SK-N-SH treated with all-trans-retinoic acid at 6 μM for 48 hours (cell line): ENCODE data around the gene CEP128.

Experiments used
- ATAC-seq: fragments of 200-7000 bp; cut with Tn5 transposase; 3 replicates; pipeline ENCODE4 v1.9.1; 2020; ENCODE audit warnings: mild to moderate bottlenecking, moderate library complexity
- ARNTL ChIP-seq: fragments of 450-650 bp; formaldehyde crosslinking; IDR thresholded peaks from 2 replicates; pipeline ENCODE4 v1.5.0; 2020; ENCODE audit warnings: low read depth, mild to moderate bottlenecking, moderate library complexity, borderline replicate concordance
- BACH2 ChIP-seq: fragments of 250-450 bp; sonication (Bioruptor Pico); IDR thresholded peaks from 2 replicates; pipeline ENCODE4 v1.9.0; 2021; ENCODE audit warnings: mild to moderate bottlenecking, borderline replicate concordance
- CSDC2 ChIP-seq: fragments of 250-450 bp; sonication (Bioruptor Pico); IDR thresholded peaks from 2 replicates; pipeline ENCODE4 v1.5.0; 2020; ENCODE audit warnings: mild to moderate bottlenecking, moderate library complexity
- ESRRG ChIP-seq: fragments of 250-450 bp; sonication (Bioruptor Pico); IDR thresholded peaks from 2 replicates; pipeline ENCODE4 v1.6.1; 2021; ENCODE audit warnings: mild to moderate bottlenecking
- GLIS3 ChIP-seq: fragments of 250-450 bp; sonication (Bioruptor Pico); IDR thresholded peaks from 2 replicates; pipeline ENCODE4 v1.5.0; 2020; ENCODE audit warnings: mild to moderate bottlenecking, moderate library complexity
- ISL1 ChIP-seq: fragments of 250-450 bp; sonication (Bioruptor Pico); IDR thresholded peaks from 2 replicates; pipeline ENCODE4 v2.1.2; 2022; ENCODE audit warnings: mild to moderate bottlenecking, moderate library complexity
- OSR1 ChIP-seq: fragments of 250-450 bp; sonication (Bioruptor Pico); IDR thresholded peaks from 2 replicates; pipeline ENCODE4 v1.8.0; 2022; ENCODE audit warnings: moderate library complexity, mild to moderate bottlenecking, inconsistent platforms
- PPARA ChIP-seq: fragments of 250-450 bp; sonication (Bioruptor Pico); IDR thresholded peaks from 2 replicates; pipeline ENCODE4 v1.5.0; 2020; ENCODE audit warnings: mild to moderate bottlenecking, borderline replicate concordance
- SNAI2 ChIP-seq: fragments of 250-450 bp; sonication (Bioruptor Pico); IDR thresholded peaks from 2 replicates; pipeline ENCODE4 v1.5.0; 2020; ENCODE audit warnings: mild to moderate bottlenecking, moderate library complexity
- TCF4 ChIP-seq: fragments of 250-450 bp; sonication (Bioruptor Pico); IDR thresholded peaks from 2 replicates; pipeline ENCODE4 v1.8.0; 2021; ENCODE audit warnings: mild to moderate bottlenecking, moderate library complexity, borderline replicate concordance
- TOX ChIP-seq: fragments of 250-450 bp; sonication (Bioruptor Pico); IDR thresholded peaks from 2 replicates; pipeline ENCODE4 v1.8.0; 2021; ENCODE audit warnings: mild to moderate bottlenecking, moderate library complexity, borderline replicate concordance
- ZC3H10 ChIP-seq: fragments of 250-450 bp; sonication (Bioruptor Pico); IDR thresholded peaks from 2 replicates; pipeline ENCODE4 v1.5.1; 2021; ENCODE audit warnings: mild to moderate bottlenecking, moderate library complexity
- ZFP3 ChIP-seq: fragments of 250-450 bp; sonication (Bioruptor Pico); IDR thresholded peaks from 2 replicates; pipeline ENCODE4 v1.5.0; 2020; ENCODE audit warnings: mild to moderate bottlenecking, moderate library complexity
- ZFP30 ChIP-seq: fragments of 450-650 bp; formaldehyde crosslinking; IDR thresholded peaks from 2 replicates; pipeline ENCODE4 v1.5.0; 2022; ENCODE audit warnings: mild to moderate bottlenecking, moderate library complexity
- ZNF565 ChIP-seq: fragments of 450-650 bp; formaldehyde crosslinking; conservative IDR thresholded peaks from 2 replicates; pipeline ENCODE4 v1.5.0; 2020; ENCODE audit warnings: low read depth, mild to moderate bottlenecking, moderate library complexity
- ZNF70 ChIP-seq: fragments of 450-650 bp; formaldehyde crosslinking; IDR thresholded peaks from 2 replicates; pipeline ENCODE4 v1.5.0; 2020; ENCODE audit warnings: mild to moderate bottlenecking, moderate library complexity
- ZNF8 ChIP-seq: fragments of 450-650 bp; formaldehyde crosslinking; IDR thresholded peaks from 2 replicates; pipeline ENCODE4 v1.5.0; 2020; ENCODE audit warnings: mild to moderate bottlenecking, moderate library complexity
- TF ChIP-seq, protein P1 (sequence below): fragments of 250-450 bp; sonication (Bioruptor Pico); IDR thresholded peaks from 2 replicates; pipeline ENCODE4 v1.8.0; 2021; ENCODE audit warnings: low read depth, mild to moderate bottlenecking, moderate library complexity, borderline replicate concordance
- TF ChIP-seq, protein P2 (sequence below): fragments of 250-450 bp; sonication (Bioruptor Pico); IDR thresholded peaks from 2 replicates; pipeline ENCODE4 v1.5.0; 2020; ENCODE audit warnings: mild to moderate bottlenecking, moderate library complexity
- TF ChIP-seq, protein P3 (sequence below): fragments of 250-450 bp; sonication (Bioruptor Pico); IDR thresholded peaks from 2 replicates; pipeline ENCODE4 v1.5.1; 2021; ENCODE audit warnings: mild to moderate bottlenecking, moderate library complexity
- TF ChIP-seq, protein P4 (sequence below): fragments of 250-450 bp; sonication (Bioruptor Pico); IDR thresholded peaks from 2 replicates; pipeline ENCODE4 v1.8.0; 2020; ENCODE audit warnings: mild to moderate bottlenecking, moderate library complexity, borderline replicate concordance

Gene CEP128

DNA sequence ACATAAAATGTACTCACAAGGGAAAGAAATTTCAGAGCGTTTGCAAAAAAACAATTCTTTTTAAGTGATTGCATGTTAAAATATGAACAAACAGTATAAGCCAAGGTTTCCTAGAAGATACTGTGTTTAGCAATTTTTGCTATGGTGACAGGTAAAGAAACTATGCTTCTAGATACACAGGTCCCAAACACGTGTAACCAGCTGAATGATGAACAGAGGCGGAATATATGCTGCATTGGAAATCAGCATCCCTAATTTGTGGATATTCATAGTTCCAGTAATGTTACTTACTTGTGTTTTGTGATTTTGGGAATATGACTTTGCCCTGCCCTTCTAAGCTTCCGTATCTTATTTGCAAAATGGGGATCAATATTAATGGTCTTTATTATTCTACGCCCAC lies 403.9 kb downstream of the CEP128 start:
- no peak for ATAC-seq
- no peak for TF ChIP-seq CSDC2
- no peak for TF ChIP-seq ISL1 (CRISPR knock-in tag)
- no peak for TF ChIP-seq ARNTL
- no peak for TF ChIP-seq ESRRG
- no peak for TF ChIP-seq ZNF565 (CRISPR knock-in tag)
- TF ChIP-seq OSR1 (CRISPR knock-in tag): no peak
- TF ChIP-seq, all 23 proteins: peak for 0

DNA sequence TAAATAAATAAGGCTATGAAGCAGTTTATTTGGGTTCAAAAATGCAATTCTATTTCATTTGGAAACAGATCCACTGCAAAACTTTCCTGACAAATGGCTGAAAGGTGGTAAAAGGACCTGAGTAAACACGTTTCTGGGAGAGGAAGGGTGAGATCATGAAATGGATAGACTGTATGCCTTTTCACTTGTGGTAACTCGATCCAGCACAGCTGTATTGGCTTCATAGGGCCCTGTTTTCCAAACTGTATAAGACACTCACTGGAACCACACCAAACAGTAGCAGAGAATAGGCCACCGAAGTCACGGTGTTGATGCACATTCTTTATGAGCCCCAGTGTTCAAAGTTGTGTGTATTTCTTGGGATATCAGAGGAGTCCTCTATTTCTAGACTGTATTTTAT lies 405.1 kb downstream of the CEP128 start:
- no peak for ATAC-seq
- TF ChIP-seq ISL1 (CRISPR knock-in tag) (no peak), TCF4 (CRISPR knock-in tag) (no peak), ESRRG (no peak), BACH2 (CRISPR knock-in tag) (no peak), ZFP3 (CRISPR knock-in tag) (no peak), ZNF70 (CRISPR knock-in tag) (no peak), PPARA (CRISPR knock-in tag) (no peak), ZC3H10 (CRISPR knock-in tag) (no peak), SNAI2 (CRISPR knock-in tag) (no peak), ZNF8 (CRISPR knock-in tag) (no peak), ARNTL (no peak), TOX (CRISPR knock-in tag) (no peak), CSDC2 (no peak), GLIS3 (CRISPR knock-in tag) (no peak)
- TF ChIP-seq, protein P1, sequence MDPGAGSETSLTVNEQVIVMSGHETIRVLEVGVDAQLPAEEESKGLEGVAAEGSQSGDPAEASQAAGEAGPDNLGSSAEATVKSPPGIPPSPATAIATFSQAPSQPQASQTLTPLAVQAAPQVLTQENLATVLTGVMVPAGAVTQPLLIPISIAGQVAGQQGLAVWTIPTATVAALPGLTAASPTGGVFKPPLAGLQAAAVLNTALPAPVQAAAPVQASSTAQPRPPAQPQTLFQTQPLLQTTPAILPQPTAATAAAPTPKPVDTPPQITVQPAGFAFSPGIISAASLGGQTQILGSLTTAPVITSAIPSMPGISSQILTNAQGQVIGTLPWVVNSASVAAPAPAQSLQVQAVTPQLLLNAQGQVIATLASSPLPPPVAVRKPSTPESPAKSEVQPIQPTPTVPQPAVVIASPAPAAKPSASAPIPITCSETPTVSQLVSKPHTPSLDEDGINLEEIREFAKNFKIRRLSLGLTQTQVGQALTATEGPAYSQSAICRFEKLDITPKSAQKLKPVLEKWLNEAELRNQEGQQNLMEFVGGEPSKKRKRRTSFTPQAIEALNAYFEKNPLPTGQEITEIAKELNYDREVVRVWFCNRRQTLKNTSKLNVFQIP (CRISPR knock-in tag): no peak
- TF ChIP-seq, protein P2, sequence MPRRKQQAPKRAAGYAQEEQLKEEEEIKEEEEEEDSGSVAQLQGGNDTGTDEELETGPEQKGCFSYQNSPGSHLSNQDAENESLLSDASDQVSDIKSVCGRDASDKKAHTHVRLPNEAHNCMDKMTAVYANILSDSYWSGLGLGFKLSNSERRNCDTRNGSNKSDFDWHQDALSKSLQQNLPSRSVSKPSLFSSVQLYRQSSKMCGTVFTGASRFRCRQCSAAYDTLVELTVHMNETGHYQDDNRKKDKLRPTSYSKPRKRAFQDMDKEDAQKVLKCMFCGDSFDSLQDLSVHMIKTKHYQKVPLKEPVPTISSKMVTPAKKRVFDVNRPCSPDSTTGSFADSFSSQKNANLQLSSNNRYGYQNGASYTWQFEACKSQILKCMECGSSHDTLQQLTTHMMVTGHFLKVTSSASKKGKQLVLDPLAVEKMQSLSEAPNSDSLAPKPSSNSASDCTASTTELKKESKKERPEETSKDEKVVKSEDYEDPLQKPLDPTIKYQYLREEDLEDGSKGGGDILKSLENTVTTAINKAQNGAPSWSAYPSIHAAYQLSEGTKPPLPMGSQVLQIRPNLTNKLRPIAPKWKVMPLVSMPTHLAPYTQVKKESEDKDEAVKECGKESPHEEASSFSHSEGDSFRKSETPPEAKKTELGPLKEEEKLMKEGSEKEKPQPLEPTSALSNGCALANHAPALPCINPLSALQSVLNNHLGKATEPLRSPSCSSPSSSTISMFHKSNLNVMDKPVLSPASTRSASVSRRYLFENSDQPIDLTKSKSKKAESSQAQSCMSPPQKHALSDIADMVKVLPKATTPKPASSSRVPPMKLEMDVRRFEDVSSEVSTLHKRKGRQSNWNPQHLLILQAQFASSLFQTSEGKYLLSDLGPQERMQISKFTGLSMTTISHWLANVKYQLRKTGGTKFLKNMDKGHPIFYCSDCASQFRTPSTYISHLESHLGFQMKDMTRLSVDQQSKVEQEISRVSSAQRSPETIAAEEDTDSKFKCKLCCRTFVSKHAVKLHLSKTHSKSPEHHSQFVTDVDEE (CRISPR knock-in tag): no peak
- TF ChIP-seq, protein P3, sequence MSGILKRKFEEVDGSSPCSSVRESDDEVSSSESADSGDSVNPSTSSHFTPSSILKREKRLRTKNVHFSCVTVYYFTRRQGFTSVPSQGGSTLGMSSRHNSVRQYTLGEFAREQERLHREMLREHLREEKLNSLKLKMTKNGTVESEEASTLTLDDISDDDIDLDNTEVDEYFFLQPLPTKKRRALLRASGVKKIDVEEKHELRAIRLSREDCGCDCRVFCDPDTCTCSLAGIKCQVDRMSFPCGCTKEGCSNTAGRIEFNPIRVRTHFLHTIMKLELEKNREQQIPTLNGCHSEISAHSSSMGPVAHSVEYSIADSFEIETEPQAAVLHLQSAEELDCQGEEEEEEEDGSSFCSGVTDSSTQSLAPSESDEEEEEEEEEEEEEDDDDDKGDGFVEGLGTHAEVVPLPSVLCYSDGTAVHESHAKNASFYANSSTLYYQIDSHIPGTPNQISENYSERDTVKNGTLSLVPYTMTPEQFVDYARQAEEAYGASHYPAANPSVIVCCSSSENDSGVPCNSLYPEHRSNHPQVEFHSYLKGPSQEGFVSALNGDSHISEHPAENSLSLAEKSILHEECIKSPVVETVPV (CRISPR knock-in tag): no peak
- TF ChIP-seq, protein P4, sequence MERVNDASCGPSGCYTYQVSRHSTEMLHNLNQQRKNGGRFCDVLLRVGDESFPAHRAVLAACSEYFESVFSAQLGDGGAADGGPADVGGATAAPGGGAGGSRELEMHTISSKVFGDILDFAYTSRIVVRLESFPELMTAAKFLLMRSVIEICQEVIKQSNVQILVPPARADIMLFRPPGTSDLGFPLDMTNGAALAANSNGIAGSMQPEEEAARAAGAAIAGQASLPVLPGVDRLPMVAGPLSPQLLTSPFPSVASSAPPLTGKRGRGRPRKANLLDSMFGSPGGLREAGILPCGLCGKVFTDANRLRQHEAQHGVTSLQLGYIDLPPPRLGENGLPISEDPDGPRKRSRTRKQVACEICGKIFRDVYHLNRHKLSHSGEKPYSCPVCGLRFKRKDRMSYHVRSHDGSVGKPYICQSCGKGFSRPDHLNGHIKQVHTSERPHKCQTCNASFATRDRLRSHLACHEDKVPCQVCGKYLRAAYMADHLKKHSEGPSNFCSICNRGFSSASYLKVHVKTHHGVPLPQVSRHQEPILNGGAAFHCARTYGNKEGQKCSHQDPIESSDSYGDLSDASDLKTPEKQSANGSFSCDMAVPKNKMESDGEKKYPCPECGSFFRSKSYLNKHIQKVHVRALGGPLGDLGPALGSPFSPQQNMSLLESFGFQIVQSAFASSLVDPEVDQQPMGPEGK (CRISPR knock-in tag): no peak

DNA sequence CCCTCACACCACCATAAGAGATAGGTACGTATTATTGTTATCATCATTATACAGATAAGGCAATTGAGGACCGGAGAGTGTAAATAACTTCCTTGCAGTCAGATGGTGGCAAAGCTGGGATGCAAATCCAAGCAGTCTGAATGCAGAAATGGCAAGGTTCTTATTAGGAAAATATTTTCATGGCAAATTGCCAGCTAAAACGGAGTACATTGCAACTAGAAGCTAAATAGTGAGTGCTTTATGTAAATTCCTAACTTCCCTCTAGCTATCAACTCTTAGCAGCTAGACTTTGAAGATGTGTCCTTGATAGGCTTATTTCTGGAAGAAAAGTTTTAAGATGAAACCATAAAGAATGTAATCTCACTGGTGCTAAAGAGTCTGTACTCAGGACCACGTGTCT lies 406.4 kb downstream of the CEP128 start:
- ATAC-seq: no peak

More for the DNA sequence above, 406.4 kb downstream of the CEP128 start:
- TF ChIP-seq ZNF8 (CRISPR knock-in tag) (no peak), TCF4 (CRISPR knock-in tag) (no peak), ZFP3 (CRISPR knock-in tag) (no peak), ZFP30 (CRISPR knock-in tag) (no peak), SNAI2 (CRISPR knock-in tag) (no peak), OSR1 (CRISPR knock-in tag) (no peak), ARNTL (no peak), BACH2 (CRISPR knock-in tag) (no peak)
- TF ChIP-seq, protein P3 (CRISPR knock-in tag): no peak
- TF ChIP-seq, protein P1 (CRISPR knock-in tag): no peak
